Right cardiac atrium (tissue), 5 donors: ENCODE data around the gene MFRP. TPM values are rescaled to one million over a fixed set of nuclear protein-coding genes. Genes with fewer than 3 reads are reported as not detected.

Experiments used
- ATAC-seq, 2 donors: fragments of 200-7000 bp; cut with Tn5 transposase; one replicate each; pipeline versions ENCODE4 v1.8.0 to v1.9.1; 2020; ENCODE audit warnings: moderate library complexity in 2 of 2, mild to moderate bottlenecking in 1 of 2
- DNase-seq, 3 donors: peaks; one replicate each; pipeline ENCODE4 v3.0.0-alpha.2; 2020
- H3K27ac ChIP-seq: one replicate; pipeline ENCODE4 v1.5.1; 2013; ENCODE audit warnings: mild to moderate bottlenecking, low read length, control low read depth, moderate library complexity
- H3K27me3 ChIP-seq: one replicate; pipeline ENCODE4 v1.6.1; 2013; ENCODE audit not compliant: control insufficient read depth, insufficient read depth
- H3K4me1 ChIP-seq: one replicate; pipeline ENCODE4 v1.6.1; 2013; ENCODE audit warnings: low read length; ENCODE audit not compliant: control insufficient read depth, insufficient read depth
- H3K4me3 ChIP-seq: one replicate; pipeline ENCODE4 v1.5.1; 2013; ENCODE audit warnings: low read length, control low read depth
- H3K9me3 ChIP-seq: one replicate; pipeline ENCODE4 v1.6.1; 2013; ENCODE audit warnings: low read length; ENCODE audit not compliant: control insufficient read depth
- WGBS: extraction: QIAGEN DNeasy Blood & Tissue Kit; methylation state at CpG from one replicate; pipeline ENCODE4 v1.1.7; 2013; 5-methylcytosine and 5-hydroxymethylcytosine counted together
- intact Hi-C, 4 donors: fragments of 100-400 bp; cut with DNase I; formaldehyde crosslinking; loops; one replicate each; pipeline versions ENCODE4 v1.11.0 to v1.14.0; 2022 to 2023
- polyA plus RNA-seq: library from polyadenylated mRNA; stranded (reverse); fragments of 200-250 nt; gene quantifications from one replicate; pipeline ENCODE4 v1.2.3, GENCODE V29; 2013
- total RNA-seq, 4 donors: library from RNA; stranded (reverse); fragmentation: NEBNext Ultra II Directional; extraction: Animal tissue kit (Norgen Biotek cat#: 25700); gene quantifications; one replicate each; pipeline ENCODE4 v1.2.1, GENCODE V29; 2021
- donor health status: healthy with polysubstance abuse.
- donor health status: DM: no; HTN: yes; CAD: no.
- donor health status: DM: no; HTN: no; CAD: no.
- donor health status: DM: no; HTN: yes; CAD: no; lungs with severe emphysema.
- donor health status: DM: yes; HTN: yes; CAD: no.

MFRP gene
- total and polyA plus RNA-seq, 5 donors: 0.02 to 0.06 TPM; not detected in 3

GRCh38 chr11:119378851-119379465 lies 32.5 kb upstream of the MFRP start:
- DNase-seq (no peak), ATAC-seq (no peak)
- 44% methylated on average over 10 of the region's 10 CpGs for WGBS
- Histone ChIP-seq H3K27ac (peak overlapping the region; percentile 82), H3K4me3 (peak overlapping the region; percentile 45), H3K4me1 (peaks cover 6% of the 10 kb centered on the region), H3K9me3 (no peaks in the 10 kb centered on the region), H3K27me3 (no peaks in the 10 kb centered on the region)
- intact Hi-C loops: no loop called here

- H3K4me1 ChIP-seq: peaks cover 9% of the 10 kb centered on the region
- H3K27me3 ChIP-seq: no peaks in the 10 kb centered on the region
- H3K9me3 ChIP-seq: no peaks in the 10 kb centered on the region
- peak overlapping the region; percentile 45 for H3K4me3 ChIP-seq
- 69% methylated on average over 6 of the region's 6 CpGs for WGBS
- intact Hi-C loops: no loop called here
- peak overlapping the region; percentile 82 for H3K27ac ChIP-seq
- DNase-seq (peak in 1 of 3 donors; percentile 55), ATAC-seq (no peak)
These were observed 31.6 kb upstream of the MFRP start for GRCh38 chr11:119377961-119378667.

- intact Hi-C loops: no loop called here
- WGBS: 43% methylated on average over 12 of the region's 12 CpGs
- Histone ChIP-seq H3K27me3 (no peaks in the 10 kb centered on the region), H3K9me3 (no peaks in the 10 kb centered on the region), H3K27ac (peak overlapping the region; percentile 82), H3K4me1 (peaks cover 9% of the 10 kb centered on the region), H3K4me3 (peak overlapping the region; percentile 45)
- DNase-seq: peak; percentile 22 to 65 (median 63)
- ATAC-seq: no peak
These were observed 30.8 kb upstream of the MFRP start for GRCh38 chr11:119377112-119377901.

GRCh38 chr11:119376197-119376847 lies 29.8 kb upstream of the MFRP start:
- Histone ChIP-seq H3K4me3 (no peak overlapping the region), H3K27ac (peak overlapping the region; percentile 88), H3K4me1 (peaks cover 9% of the 10 kb centered on the region), H3K9me3 (no peaks in the 10 kb centered on the region), H3K27me3 (no peaks in the 10 kb centered on the region)
- DNase-seq (peak; percentile 54 to 80 (median 78)), ATAC-seq (peak; percentile 20 to 28)
- intact Hi-C loops: no loop called here
- 50% methylated on average over 11 of the region's 11 CpGs for WGBS

DNA sequence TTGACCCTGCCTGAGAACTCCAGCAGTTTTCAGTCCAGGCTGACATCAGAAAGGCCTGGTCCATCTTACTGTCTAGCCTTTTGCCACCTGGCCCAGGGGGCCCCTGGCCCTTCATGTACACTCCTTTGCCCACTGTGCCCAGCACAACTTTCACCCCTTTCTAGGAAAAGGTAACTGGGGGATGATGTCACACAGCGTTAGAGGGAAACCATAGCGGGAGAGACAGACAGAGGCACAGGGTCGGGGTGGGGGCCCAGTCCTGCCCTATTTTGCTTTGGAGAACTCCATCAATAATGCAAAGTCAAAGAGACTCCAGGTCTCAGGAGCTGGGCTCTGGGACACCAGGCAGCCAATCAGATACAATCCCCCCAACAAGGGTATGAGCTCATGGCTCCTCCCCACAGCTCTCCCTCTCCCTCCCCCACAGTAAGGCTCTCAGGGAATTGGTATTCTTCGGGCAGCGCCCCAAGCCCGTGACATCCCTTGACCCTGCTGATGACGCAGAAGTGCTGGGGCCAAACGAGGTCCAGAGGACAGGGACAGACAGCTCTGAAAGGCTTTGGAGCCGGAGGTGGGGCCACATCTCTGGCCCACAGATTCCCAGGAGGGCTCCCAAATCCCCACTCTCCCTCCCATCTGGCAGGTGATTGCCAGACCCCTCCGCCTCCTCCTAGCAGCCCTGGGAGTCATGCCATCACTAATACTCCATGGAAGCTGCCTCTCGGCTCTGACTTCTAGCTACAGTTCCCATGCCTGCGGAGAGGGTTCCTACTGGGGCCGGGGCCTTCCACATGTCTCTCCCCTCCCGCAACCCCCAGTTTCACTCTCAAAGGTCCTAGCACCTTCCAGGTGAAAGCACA lies 29.1 kb upstream of the MFRP start:
- intact Hi-C loops: no loop called here
- 39% methylated on average over 14 of the region's 14 CpGs for WGBS
- DNase-seq (peak; percentile 84 to 91 (median 90)), ATAC-seq (peak; percentile 64 to 72)
- H3K27me3 ChIP-seq: no peaks in the 10 kb centered on the region
- no peaks in the 10 kb centered on the region for H3K9me3 ChIP-seq
- no peak overlapping the region for H3K4me3 ChIP-seq
- peaks cover 13% of the 10 kb centered on the region for H3K4me1 ChIP-seq
- peak overlapping the region; percentile 96 for H3K27ac ChIP-seq

DNA sequence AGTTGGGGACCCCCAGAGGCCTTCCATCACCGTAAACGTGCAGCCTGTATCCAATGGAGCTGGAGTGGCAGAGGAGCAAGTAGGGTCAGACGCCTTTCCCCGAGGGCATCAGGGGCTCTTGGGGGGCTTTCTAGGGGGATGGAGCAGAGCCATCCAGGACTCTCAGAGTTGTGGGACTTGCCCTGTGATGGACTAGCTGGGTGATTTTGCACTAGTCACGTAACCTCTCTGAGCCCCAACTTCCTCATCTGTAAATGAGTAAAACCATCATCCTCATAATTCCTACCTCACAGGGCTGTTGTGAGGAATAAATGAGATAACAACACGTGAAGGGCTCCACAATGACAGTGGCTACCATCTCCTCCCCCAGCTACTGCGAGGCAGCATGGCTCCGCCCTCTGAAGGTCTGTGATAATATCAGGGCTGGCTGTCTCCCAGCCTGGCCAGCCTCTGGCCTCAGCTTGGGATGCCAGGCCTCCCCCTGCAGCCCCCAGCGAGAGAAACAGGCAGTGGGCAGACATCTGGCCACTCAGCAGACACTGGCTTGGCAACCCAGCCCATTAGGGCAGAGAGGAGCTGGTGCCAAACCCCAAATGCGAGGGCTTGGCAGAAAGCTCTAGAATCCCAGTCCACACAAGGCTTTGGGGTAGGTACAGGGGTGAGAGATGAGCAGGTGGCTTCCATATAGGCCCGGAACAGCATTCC lies 28.3 kb upstream of the MFRP start:
- DNase-seq: peak; percentile 35 to 70 (median 65)
- ATAC-seq: peak in 1 of 2 donors; percentile 15
- Histone ChIP-seq H3K9me3 (no peaks in the 10 kb centered on the region), H3K27ac (peak overlapping the region; percentile 96), H3K4me1 (peaks cover 13% of the 10 kb centered on the region), H3K27me3 (no peaks in the 10 kb centered on the region), H3K4me3 (no peak overlapping the region)
- 36% methylated on average over 11 of the region's 11 CpGs for WGBS
- intact Hi-C loops: no loop called here

- ATAC-seq (peak in 1 of 2 donors; percentile 7), DNase-seq (peak; percentile 60 to 88 (median 83))
- Histone ChIP-seq H3K4me1 (peaks cover 13% of the 10 kb centered on the region), H3K9me3 (no peaks in the 10 kb centered on the region), H3K27me3 (no peaks in the 10 kb centered on the region), H3K4me3 (no peak overlapping the region), H3K27ac (peak overlapping the region; percentile 96)
- intact Hi-C loops: loop anchor here in 1 of 4 donors (2.0 kb wide), 1 partner anchor 17 kb away; no protein-coding TSS in a partner anchor
- 41% methylated on average over 5 of the region's 5 CpGs for WGBS
These were observed 27.6 kb upstream of the MFRP start for GRCh38 chr11:119373921-119374631.

GRCh38 chr11:119373059-119373920 lies 26.8 kb upstream of the MFRP start:
- 79% methylated on average over 23 of the region's 23 CpGs for WGBS
- Histone ChIP-seq H3K4me3 (no peak overlapping the region), H3K27me3 (no peaks in the 10 kb centered on the region), H3K27ac (no peak overlapping the region), H3K4me1 (peaks cover 13% of the 10 kb centered on the region), H3K9me3 (no peaks in the 10 kb centered on the region)
- ATAC-seq: no peak
- DNase-seq: peak in 2 of 3 donors; percentile 30 to 62
- intact Hi-C loops: loop anchor here in 1 of 4 donors (2.0 kb wide), 1 partner anchor 16 kb away; no protein-coding TSS in a partner anchor
